Left cardiac atrium (tissue), 4 donors: ENCODE measurements around the gene CACNA2D2. TPM values are rescaled to one million over a fixed set of nuclear protein-coding genes. Genes with fewer than 3 reads are reported as not detected.

ENCODE experiments used
- ATAC-seq, 2 donors: fragments of 200-7000 bp; cut with Tn5 transposase; one replicate each; pipeline ENCODE4 v1.9.1; 2020; ENCODE audit warnings: mild to moderate bottlenecking in 2 of 2, moderate library complexity in 2 of 2
- DNase-seq: peaks from one replicate; pipeline ENCODE4 v3.0.0-alpha.2; 2020
- intact Hi-C, 2 donors: fragments of 100-400 bp; cut with DNase I; formaldehyde crosslinking; loops; one replicate each; pipeline versions ENCODE4 v1.14.1 to v1.15.1; 2022 to 2023
- total RNA-seq, 2 donors: library from RNA; stranded (reverse); fragmentation: NEBNext Ultra II Directional; extraction: Animal tissue kit (Norgen Biotek cat#: 25700); gene quantifications; one replicate each; pipeline ENCODE4 v1.2.1, GENCODE V29; 2021
- donor health status: DM: no; HTN: yes; CAD: no.
- donor health status: DM: no; HTN: yes; CAD: no; lungs with severe emphysema.
- donor health status: DM: yes; HTN: yes; CAD: no.
- donor health status: Dilated cardiomyopathy.

Gene CACNA2D2
- total RNA-seq, 2 donors from 2014 or later, result 4.6 to 7.8 TPM

DNA sequence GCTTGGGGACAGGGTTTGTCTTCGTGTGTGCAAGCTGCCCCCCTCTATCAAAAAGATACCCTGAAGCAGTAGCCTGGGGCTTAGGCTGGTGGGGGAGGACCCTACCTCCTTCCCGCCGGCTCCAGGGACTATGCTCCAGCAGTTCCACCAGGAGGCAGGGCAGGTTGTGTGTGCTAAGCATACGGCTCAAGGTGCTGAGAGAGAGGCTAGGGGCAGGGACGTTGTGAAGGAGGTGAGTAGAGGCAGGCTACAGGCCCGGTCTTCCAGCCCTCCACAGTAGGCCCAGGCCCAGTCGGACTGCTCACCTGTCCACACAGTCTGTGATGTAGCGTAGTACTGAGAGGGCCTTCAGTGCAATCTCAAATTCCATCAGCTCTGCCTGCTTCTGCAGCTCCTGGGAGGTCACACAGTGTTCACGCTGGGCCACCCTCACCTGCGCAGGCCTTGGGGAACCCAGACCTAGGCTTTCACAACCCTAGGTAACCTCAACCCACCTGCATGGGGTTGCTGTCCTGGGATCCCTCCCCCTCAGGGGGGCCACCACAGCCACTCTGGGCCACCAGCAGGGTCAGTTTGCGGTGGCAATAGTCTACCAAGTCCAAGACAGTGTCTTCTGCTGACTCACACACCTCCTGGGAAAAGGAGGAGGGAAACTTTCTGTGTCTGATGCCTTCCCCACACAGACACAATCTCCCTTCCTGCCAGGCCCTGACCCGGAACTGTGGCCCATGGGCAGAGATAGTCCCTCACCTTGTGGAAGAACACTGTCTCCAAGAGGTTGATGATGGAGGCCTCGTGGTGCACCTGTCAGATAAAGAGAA, 160.4 kb downstream of the CACNA2D2 start:
- intact Hi-C loops, result no loop called here
- DNase-seq, result no peak
- no peak for ATAC-seq

DNA sequence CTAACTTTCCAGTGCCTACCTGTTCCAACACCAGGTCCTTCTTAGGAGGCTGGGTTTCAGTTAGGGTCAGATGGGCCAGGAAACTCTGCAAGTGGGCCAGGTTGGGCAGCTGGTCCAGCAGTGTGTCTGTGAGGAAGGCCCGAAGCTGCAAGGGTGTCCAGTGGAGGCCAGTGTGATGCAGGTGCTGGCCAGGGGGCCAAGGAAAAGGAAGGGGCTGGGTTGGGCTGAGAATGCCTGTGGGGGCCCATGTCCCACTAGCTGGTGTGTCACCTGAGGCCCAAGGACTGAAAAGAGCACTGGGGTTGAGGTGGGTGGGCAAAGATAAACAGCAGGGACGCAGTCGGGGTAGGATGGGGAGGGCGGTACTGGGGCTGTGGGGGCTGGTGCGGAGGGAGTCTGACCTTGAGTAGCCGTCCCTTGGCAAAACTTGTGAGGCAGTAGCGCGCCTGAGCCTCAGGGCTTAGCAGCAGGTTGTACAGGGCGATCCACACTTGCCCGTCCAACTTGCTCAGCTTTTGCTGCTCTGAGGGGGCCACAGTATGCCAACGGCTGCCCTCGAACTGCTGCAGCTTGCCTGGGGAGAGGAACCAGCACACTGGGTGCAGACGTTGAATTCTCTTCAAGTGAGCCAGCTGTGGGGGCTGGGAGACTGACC, 161.3 kb downstream of the CACNA2D2 start:
- ATAC-seq, result no peak
- no peak for DNase-seq
- intact Hi-C loops, result no loop called here

DNA sequence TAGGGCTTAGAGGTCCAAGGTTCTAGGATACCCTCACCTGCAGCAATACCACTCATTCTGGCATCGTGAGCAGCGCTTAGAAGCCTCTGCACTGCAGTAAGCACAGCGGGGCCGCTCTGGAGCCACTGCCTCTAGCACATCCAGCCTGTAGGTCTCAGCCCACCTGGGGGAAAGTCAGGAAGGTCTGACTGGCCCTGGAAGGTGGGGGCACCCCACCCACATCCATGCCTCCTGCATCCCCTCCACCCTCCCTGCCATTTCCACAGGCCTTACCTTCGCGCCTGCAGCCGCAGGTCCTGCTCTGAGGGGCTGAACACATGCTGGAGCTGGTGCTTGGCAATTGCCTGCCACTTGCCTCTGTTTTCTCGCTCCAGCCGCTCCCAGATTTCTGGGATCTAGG, 161.9 kb downstream of the CACNA2D2 start:
- DNase-seq (no peak), ATAC-seq (no peak)
- intact Hi-C loops, result no loop called here

DNA sequence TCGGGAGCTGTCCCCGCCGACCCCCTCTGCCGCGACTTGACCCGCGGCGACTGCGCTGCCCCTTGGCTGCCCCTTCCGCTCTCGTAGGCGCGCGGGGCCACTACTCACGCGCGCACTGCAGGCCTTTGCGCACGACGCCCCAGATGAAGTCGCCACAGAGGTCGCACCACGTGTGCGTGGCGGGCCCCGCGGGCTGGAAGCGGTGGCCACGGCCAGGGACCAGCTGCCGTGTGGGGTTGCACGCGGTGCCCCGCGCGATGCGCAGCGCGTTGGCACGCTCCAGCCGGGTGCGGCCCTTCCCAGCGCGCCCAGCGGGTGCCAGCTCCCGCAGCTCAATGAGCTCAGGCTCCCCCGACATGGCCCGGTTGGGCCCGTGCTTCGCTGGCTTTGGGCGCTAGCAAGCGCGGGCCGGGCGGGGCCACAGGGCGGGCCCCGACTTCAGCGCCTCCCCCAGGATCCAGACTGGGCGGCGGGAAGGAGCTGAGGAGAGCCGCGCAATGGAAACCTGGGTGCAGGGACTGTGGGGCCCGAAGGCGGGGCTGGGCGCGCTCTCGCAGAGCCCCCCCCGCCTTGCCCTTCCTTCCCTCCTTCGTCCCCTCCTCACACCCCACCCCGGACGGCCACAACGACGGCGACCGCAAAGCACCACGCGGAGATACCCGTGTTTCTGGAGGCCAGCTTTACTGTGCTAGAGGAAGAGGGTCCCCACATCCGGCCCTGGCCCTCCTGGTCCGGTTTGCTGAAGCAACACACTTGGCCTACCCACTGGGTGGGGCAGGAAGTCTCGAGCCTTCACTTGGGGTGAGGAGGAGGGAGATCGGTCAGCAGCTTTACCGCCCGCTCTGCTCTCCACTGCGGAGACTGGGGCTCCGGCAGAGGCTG, 162.7 kb downstream of the CACNA2D2 start, which contains the start of gene RASSF1:
Gene RASSF1, minus strand, starts transcription at position 389 of the 882 bp plus-strand sequence. Its CDS starts 31 bp downstream, at position 358.
- DNase-seq (peak; percentile 86), ATAC-seq (peak; percentile 21 to 47)
- intact Hi-C loops, result no loop called here

DNA sequence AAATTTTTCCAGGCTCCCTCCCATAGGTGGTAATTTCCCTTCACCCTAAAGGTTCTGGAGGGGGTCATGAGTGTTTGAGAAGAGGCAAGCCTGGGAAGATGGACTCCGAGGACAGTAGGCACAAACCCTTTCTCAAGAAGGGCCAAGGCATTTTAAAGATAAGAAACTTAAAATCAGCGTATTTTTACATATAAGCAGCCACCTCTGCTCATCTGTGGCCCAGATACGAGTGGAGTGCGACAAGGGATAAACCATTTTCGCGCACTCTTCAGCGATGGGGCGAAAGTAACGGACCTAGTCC, 163.3 kb downstream of the CACNA2D2 start:
- ATAC-seq (no peak), DNase-seq (no peak)
- intact Hi-C loops, result no loop called here

DNA sequence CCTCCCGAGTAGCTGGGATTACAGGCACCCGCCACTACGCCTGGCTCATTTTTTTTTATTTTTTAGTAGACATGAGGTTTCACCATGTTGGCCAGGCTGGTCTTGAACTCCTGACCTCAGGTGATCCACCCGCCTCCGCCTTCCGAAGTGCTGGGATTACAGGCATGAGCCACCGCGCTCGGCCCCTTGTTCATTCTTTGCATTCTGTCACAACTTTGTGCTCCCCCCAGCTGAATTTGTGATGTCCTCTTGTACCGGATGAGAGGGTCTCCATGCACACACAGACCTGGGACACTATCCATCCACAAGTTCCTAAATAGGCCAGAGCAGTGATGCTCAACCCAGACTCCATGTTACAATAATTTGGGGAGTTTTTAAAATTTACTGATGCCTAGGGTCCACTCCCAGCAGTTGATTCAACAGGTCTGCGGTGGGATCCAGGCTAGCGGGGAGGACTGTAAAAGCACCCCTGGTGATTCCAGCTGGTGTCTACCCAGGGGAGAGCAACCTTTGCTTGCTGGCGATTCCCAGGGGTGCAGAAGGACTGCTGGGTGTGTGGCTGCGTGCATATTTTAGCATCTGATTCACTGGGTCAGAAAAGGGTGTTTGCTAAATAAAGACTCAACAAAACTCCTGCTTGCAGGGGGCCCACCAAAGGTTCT, 163.8 kb downstream of the CACNA2D2 start:
- no peak for DNase-seq
- no peak for ATAC-seq
- intact Hi-C loops, result no loop called here

DNA sequence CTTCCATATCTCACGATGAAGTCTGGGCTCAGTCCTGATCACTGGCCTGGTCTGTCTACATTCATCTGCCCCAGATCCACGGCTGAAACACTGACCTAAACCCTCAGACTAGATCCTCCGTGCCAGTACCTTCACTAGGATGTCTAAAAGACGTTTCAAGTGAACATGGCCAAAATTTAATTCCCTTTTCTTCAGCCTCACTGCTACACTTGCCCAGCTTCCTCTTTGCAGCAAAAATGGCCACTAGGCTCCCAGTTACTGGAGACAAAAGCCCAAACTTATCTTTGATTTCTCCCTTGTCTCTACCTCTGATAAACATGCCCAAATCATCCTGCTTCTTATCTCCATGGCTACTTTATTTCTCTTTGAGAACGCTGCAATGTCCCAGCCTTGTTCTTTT, 164.5 kb downstream of the CACNA2D2 start:
- ATAC-seq (no peak), DNase-seq (no peak)
- intact Hi-C loops, result no loop called here

DNA sequence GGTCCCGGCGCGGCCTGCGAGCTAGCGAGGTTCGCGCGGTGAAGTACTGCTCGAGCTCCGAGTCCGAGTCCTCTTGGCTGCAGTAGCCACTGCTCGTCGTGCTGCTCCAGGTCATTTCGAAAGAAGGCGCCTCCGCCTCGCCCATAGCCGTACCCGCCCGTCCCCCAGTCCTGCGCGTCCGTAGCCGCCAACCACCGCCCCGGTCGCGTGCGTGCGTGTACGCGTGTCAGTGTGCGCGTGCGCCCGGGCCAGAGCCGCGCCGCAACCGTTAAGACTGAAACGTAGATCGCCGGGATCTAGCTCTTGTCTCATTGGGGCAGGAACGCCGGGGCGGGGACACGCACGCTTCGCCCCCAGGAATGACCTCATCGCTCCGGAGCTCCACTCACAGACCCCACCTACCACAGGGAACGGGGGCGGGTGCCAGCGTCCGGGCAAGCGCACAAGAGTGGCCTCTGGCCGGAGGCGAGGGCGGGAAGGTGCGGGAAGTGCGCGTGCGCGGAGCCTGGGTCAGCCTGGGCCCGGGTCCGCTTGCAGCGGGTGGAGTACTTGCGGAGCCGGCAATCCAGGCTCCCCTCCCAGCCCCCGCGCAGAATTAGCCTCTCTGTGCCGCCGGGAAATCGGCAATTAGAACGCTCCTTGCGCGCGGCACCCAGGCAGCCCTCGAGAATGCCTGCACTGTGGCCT, 166.1 kb downstream of the CACNA2D2 start:
- DNase-seq, result peak; percentile 100
- peak; percentile 88 to 89 for ATAC-seq
- intact Hi-C loops, result no loop called here

DNA sequence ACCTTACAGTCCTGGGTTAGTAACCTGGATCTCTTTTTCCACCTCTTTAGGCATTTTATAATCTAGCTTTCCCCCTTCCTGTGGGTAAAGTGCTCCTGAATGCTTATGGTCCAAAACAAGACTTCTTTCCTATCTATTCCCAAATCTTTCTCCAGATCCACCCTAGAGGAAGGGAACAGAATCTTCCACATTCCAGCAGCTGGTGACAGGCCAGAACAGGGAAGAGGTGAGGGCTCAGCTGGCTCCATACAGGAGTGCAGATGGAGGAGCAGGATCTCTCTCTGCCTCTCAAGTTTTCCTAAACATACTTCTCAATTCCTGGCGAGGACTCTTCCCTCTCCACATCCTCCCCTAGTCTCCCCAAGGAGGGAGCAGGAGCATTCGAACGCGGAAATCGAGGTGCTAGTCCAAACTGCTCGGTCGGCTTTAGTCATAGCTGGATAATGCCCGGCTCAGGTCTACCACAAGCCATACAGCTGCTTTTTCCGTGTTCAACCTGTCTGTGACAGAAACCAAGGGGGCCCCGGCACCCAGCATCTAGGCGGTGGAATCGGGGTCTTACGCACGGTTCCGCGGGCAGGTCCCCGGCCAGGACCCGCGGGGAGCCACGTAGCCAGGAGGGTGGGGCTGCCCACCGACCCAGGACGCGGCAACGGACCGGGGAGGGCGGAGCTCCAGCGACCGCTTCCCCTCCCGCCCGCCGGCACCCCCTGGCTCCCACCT, 166.8 kb downstream of the CACNA2D2 start:
- ATAC-seq (peak in 1 of 2 donors; percentile 35), DNase-seq (no peak)
- intact Hi-C loops, result no loop called here

DNA sequence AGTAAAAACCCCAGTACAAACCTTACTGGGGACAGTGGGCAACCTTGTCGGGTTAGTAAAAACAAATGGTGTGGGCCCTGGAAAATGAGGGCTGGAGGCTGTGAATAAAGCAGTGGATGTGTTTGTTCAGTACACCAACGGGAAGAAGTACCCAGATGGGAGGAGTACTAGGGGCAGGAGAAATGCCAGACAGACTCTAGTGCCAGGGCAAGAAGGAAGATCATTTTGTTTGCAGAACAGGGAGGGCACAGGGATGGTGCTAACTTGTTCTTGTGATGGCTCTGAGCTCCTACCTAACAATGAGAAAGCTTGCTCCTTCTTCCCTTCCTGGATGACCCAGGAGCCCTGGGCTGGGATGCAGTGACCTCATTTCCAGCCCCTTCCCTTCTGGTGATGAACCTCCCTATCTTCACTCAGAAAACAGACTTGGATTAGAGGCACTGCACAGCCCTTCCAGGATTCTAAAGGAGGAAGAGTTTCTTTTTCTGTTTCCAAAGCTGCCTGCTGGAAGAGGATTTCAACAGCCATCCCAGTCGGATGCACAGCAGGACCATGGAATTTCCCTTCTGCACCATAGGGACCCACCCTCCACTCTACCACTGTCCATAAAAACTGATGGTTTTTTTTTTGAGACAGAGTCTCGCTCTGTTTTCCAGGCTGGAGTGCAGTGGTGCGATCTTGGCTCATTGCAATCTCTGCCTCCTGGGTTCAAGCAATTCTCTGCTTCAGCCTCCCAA, 168.9 kb downstream of the CACNA2D2 start:
- ATAC-seq (no peak), DNase-seq (no peak)
- intact Hi-C loops, result no loop called here

DNA sequence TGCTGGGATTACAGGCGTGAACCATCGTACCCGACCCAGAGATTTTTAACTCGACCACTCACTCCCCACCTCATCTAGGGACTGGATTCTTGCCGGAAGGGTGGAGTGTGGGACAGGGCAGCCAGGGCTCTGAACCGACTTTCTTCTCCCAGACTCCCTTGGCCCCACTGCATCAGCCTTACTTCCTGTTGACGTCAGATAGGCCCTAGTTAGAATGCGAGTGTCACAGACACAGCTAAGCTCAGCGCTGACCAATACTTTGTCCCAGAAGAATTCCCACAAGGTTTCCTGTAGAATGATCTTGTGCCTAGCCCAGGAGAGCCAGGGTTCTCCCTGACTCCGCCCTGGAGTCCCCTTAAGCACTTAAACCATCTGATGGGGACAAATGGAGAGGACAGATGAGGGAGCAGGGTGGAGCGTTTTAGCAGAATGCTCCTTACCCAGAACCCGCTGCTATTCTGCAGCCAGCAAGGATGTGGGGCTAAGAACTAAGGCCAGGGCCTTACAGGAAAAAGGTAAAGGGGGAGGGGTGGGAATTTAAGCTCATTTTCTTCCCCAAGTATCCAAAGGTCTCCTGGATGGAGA, 169.6 kb downstream of the CACNA2D2 start:
- ATAC-seq (peak in 1 of 2 donors; percentile 12), DNase-seq (peak; percentile 80)
- intact Hi-C loops, result no loop called here

DNA sequence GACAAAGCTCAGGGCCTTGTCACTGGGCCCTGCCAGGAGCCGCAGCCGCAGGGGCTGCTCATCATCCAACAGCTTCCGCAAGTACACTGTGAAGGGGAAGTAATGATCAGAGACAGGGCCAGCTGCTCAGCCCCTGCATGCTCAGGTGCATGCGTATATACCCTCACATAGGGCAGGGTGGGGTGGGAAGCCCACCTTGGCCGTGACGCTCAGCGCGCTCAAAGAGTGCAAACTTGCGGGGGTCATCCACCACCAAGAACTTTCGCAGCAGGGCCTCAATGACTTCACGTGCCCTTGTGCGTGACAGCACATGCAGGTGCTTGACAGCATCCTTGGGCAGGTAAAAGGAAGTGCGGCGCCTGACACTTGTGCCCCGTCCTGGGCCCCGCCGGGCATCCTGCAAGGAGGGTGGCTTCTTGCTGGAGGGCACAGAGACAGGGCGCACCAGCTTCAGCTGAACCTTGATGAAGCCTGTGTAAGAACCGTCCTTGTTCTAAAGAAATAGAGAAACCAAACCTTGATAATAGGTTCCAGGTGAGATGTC, 172.0 kb downstream of the CACNA2D2 start:
- ATAC-seq (no peak), DNase-seq (no peak)
- intact Hi-C loops, result no loop called here

DNA sequence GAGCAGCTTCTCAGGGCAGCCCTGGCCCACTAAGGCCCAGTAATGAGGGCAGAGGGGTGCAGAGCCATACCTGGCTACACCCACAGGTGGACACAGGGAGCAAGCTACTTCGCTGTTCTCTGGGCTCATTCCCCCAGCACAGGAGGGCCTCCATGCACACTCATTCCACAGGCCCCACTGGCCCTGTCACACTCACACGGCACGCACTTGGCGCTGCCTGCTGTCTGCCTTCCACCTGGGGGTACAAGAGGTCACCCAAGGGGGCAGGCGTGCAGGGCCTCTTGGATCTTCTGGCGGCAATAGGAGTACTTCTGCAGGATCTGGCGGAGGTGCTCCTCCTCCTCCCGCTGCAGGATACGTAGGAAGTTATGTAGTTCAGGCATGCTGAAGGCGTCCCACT, 173.1 kb downstream of the CACNA2D2 start:
- DNase-seq (no peak), ATAC-seq (no peak)
- intact Hi-C loops, result no loop called here

DNA sequence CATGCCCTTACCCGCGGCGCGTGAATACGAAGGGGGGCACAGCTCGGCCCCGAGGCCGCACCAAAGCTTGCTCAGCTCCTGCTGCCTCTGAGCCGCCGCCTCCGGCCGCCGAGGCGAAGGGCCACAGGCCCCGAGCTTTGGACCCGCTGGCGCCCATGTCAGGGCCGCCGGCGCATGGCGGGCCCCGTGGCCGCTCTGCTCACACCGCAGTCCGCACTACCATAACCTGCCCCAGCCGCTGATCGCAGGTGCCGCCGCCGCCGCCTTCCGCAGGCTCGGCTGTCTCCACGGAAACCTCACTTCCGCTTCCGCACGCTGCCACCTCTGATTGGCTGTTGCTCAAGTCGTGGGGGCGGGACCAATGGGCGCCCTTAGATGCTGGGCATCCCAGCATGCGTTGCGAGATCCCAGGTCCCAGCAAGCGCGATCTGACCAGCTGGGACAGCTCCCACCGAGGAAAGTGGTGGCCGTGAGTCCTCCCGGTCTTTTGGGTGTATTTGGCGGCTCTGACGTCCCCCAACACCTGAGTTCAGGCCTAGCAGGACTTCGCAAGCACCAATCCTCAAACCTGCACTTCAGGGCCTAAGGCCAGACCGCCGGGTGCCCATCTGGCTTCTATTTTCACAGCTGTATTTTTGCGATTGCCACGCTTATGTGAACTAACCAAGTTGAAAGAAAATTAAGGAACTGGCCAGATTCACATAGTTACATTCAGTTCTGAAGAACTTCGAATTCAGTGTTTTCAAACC, 175.3 kb downstream of the CACNA2D2 start, which contains the start of gene TUSC2:
Gene TUSC2, minus strand, starts transcription at position 281 of the 749 bp plus-strand sequence. Its CDS starts 124 bp downstream, at position 157.
- intact Hi-C loops, result loop anchor here in 1 of 2 donors (5.0 to 10.0 kb wide), 2 partner anchors 56 to 93 kb away; partner anchors contain the start of gene GNAI2
- peak; percentile 84 to 93 for ATAC-seq
- DNase-seq, result peak; percentile 98

DNA sequence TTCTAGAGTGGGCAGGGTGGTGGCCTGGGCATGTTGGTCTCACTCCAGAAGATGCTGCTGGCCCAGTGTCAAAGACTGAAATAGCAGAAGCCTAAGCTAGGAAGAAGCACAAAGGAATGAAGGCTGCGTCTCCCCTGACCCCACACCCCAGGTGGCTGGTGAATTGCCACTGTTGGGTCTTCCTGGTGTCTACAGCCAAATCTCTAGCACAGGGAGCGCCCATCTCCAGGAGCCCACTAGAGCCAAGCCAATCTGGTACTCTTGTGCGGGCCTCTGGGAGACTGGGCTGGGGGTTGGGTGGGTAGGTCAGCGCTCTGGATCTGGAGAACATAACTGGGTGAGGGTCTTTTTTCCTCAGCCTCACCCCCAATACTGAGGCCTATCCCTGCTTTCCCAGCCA, 176.3 kb downstream of the CACNA2D2 start:
- ATAC-seq (no peak), DNase-seq (no peak)
- intact Hi-C loops, result loop anchor here in 1 of 2 donors (5.0 to 10.0 kb wide), 2 partner anchors 55 to 92 kb away; partner anchors contain the start of gene GNAI2

DNA sequence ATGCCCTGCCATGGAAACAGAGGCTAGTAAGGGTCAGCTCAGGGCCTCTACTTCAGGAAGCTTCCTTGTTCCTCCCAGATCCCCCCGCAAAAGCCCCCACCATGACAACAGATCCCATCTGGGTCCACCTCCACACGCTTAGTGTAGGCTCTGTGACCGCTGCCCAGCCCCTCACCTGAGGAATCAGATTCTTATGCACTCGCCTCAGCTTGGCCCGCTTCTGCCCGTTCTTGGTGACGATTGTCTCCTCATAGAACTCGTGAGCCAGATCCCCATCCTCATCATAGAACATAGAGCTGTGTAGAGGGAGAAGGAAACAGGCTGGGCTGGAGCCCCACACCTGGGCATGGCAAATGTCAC, 177.3 kb downstream of the CACNA2D2 start:
- DNase-seq (no peak), ATAC-seq (no peak)

More for the DNA sequence above, 177.3 kb downstream of the CACNA2D2 start:
- intact Hi-C loops, result loop anchor here in 1 of 2 donors (5.0 to 10.0 kb wide), 2 partner anchors 54 to 91 kb away; partner anchors contain the start of gene GNAI2
